NK-92 (cell line): ENCODE results near the gene GJD3.

Source experiments
- DNase-seq: peaks from one replicate; lab custom pipeline; 2025; ENCODE audit not compliant: unreplicated experiment; lab: John Stamatoyannopoulos, UW

Gene GJD3

DNA sequence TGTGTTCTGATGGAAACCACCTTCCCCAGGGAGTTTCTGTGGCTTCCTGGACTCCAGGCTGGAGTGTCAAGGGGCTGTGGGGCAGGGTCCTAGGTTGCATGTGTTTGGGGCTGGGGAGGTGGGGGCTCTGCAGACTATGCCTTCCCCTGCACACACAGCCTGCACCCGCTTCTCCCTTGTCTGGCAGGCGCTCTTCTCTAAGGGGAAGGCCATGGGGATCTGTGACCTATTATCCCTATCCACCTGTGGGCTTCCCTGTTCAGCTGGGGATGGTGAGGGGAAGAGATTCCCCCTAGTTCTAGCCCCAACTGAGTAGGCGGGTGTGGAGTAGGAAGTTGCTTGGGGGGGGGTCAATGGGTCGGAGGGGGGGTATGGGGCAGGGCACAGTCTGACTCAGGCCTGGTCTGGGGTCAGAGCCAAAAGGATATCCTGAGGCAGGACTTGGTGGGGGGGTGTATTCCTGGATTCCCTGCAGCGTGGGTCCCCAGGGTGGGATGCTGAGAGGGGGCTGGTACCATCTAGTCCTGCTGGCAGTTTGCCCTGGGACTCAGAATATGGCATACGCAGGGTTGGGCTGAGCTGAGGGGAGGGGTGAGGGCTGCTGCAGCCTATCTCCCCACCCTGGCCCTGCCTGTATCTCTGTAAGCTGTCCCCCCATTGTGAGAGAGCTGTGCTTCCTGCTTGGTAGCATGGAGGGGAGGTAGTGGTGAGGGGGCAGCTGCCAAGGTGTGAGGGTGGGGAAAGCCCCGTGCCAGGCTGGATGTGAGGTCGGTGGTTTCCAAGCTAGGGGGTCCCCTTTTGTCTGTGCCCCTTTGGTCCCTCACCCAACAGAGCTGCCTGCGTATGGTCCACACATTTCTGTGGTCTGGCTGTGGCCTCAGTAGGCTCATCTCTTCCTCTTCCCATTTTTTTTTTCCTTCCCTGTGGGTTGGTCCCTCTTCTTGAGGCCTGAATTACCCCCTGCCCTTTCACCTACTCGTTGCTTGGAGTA lies 40.9 kb downstream of the GJD3 start:
- no peak for DNase-seq

DNA sequence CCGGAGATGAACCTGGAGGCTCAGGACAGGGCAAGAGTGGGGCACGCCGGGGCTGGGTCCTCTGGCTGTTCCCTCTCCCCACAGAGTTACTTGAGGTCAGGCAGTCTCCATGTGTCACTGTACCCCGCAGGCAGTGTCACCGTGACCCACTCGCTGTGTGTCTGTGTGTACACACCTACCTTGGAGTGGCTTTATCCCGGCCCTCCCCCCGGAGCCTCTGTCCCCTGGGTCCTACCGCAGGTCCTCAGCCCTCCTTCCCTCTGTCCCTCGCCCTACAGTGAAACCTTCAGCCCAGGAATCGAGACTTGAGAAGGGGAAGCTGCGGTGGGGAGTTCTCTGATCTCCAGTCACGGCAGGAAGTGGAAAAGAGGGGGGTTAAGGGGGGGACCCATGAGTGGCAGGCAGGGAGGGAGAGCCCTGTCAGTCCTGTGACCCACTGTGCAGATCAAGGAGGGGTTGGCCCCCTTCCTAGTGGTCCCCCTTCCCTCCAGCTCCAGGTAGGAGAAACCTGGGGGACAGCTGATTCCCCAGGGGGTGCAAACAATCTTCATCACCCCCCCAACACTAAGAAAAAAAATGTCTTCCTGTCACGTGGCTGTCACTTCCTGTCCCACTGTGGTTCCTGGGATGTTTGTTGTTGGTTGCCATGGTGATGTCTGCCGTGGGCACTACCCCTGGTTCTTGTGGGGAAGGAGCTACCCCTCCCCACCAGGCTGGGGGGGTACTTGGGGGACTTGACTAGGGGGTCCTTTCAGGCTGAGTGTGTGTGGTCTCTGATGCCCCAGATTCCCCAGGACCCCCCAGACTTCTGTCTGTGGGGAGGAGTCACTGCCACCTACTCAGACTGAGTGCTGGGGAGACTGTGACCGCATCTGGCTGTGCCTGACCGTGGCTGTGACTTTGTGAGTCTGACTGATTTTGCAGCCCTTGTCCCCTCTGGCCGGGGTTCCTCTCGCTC lies 41.9 kb downstream of the GJD3 start:
- peak; percentile 81 for DNase-seq

DNA sequence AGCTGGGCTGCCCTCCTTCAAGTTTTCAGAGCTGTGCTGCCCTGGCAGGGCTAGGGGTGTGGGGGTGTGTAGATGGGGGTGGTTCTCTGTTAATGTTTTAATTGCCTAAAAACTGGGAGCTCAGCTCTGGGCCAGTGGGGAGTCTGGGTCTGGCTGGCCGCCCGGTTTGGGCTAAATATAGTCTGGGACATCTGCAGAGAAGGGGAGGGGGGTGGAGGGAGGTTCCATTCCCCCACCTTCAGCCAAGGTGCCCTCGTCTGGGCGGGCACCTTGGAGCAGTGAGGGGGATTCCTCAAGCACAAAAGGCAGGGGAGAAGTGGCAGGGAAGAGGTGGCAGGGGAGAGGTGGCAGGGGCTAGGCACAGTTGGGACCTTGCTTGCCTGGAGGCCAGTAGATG lies 42.6 kb downstream of the GJD3 start:
- no peak for DNase-seq

DNA sequence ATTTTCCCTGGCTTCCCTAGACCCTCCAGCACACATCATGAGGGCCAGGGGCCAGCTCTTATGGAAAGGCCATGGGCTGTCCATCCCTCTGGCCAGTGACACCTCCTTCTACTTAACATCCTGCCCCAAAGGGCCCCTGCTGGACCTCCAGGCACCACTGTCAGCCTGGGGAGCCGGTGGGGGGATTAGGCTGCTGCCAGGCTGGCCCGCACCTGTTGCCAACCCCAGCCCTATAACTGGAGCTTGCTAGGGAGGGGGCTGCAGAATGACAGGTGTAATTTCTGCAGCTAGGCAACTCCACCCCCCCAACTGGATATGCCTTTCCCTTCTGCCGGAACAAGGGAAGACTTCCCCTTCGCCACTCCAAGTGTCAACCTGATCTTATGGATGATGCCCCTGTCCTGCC lies 43.0 kb downstream of the GJD3 start:
- no peak for DNase-seq

DNA sequence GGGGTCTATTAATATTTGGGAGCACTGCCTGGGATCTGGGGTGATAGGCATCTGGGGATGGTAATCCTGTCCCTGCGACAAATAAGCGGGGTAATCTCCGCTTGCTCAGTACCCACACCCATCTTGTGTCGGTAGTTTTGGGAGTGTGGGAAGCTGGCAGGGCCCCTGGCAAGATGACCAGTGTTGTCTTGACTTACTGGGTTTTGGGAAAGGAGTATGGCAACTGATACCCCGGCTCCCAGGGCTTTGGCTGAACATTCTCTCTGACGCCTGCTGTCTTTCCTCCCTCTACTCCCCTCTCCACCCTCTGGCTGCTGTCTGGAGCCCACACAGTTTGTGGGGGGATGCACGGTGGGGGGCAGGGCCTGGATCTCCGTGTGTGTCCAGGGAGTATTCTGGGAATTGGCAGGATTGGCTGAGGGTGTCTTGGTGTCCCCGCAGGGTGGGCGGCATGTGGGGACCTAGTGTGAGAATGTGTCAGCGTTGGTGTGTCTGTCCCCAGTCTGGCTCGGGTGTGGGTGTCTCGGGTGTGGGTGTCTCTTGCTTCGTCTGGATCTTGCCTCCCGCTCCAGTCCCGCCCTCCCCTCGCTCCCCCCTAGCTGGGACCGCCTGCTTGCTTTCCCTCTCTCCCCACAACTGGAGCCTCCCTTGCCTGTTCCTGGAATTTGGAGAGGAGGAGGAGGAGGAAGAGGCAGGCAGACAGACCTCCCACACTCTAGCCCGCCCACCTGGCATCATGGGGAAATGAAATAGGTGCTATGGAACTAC lies 43.6 kb downstream of the GJD3 start:
- no peak for DNase-seq

DNA sequence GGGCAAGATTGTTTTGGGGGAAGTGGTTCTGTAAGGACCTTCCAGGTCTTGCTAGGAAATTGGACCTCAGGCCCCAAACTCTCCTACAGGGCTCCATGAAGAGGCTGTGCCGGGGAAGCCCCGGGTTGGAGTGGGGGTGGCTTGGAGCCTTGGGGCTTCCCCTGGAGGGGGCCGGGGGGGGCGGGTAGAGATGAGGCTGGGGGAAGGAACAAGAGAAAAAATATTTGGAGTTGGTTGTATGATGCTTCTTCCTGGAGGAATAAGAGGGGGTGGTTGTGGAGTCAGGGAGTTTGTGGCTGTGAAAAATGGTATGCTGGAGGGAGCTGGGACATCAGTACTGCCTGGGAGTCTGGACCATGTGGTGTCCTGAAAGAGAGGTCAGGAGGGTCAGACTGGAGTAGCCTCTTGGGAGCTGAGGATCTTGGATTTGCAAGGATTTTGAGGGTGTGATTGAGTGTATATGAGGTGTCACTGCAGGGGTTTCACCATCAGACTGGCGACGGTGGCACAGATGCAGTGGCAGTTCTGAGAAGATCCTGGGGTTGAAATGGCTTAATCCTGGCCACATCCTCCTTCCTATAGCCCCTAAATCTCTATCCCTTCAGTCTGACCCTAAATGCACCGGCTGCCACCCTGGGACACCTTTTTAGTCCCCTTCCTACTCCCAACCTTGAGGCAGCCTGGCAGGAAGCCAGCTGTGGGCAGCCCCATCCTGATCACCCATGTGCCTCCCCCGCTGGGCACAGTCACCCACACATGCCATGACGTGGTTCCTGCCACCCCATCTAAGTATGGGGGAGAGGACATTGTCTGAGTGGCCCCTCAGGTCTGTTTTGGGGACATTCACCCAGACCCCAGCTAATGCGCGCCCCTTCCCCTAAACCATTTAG lies 44.6 kb downstream of the GJD3 start:
- no peak for DNase-seq

DNA sequence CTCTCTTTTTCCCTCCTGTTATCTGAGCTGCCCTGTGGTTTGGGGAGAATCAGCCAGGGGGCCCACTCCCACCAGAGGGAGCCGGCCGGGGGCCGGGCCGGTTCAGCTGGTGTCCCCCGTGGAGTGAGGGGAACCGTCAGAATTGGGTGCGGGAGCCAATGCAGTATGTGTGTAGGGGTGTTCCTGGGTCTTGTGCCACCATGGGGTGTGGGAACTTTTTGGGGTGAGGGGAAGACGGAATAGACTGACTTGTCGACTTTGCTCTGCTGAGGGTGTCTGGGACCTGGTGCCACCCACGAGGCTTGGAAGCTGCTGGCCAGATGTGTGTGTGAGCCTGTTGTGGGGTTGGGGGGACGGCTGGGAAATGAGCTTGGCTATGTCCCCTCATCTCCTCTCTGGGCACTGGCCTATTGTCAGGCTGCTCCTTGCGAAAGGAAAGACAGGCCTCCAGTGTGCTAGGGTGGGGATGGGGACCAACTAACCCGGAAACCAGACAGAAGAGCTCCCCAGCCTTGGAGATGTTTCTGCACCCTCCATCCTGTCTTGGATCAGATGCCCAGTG lies 45.6 kb downstream of the GJD3 start:
- no peak for DNase-seq

DNA sequence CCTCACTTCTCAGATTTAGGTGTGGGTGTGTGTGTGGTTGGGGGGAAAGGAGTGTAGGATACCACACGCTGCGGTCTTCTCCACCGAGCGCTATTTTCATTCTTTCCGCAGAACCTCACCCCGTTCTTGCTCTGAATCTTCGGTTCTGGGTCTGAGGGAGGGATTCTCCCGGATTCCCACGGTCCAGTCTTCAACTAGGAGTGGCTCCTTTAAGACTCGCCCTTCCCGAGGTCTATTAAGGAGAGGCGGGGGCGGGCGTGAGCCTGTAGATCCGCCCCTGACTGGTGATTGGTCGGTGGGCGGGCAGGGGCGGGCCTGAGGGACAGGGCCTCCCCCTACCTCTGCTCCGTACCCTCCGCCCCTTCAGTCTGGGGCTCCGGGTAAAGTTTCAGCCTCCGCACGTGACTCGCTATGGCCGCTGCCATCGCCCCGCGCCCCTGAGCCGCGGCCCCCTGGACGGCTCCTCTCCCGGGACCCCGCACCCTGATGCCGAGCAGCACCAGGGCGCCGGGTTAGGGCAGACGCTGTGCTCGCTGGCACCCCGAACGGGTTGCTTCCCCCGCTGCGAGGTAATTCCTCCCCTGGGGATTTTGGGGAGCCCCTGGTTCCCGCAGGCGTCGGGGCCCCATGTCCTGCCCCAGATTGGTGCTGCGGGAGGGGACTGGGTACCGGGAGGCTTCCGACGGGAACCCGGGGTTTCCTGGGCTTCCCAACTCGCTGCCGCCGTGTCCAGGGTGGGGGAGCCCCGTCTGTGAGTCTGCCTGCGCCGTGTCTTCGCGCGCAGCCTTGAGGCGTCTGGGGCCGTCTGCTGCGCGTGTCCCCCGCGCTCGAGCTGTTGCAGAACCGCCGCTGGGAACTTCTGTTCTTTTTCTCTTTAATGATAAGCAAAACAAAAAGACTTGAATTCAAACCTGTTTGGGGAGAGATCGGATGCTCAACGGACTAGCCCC lies 46.4 kb downstream of the GJD3 start:
- DNase-seq: no peak

DNA sequence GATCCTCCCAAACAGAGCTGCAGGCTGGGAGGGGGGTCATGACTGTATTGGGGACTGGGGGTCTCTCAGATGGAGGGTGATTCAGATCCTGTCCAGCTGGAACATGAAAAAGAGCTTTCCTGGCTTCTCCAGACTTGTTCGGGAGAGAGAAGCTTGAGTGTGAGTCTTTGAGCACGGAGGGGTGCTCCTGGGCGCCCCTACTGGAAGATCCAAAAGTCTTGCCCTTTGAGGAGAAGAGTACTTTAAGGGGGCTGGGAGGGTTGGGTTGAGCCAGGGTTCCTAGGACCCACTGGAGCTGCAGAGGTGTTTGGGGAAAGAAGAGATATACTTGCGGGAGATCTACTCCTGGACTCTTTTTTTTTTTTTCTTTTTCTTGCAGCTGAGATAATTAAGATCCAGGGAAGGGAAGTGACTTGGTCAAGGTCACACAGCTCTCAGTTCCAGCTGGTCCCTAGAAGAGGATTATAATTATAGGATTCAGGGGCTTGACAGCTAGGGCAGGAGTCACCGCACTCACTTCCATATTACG lies 47.1 kb downstream of the GJD3 start:
- no peak for DNase-seq

DNA sequence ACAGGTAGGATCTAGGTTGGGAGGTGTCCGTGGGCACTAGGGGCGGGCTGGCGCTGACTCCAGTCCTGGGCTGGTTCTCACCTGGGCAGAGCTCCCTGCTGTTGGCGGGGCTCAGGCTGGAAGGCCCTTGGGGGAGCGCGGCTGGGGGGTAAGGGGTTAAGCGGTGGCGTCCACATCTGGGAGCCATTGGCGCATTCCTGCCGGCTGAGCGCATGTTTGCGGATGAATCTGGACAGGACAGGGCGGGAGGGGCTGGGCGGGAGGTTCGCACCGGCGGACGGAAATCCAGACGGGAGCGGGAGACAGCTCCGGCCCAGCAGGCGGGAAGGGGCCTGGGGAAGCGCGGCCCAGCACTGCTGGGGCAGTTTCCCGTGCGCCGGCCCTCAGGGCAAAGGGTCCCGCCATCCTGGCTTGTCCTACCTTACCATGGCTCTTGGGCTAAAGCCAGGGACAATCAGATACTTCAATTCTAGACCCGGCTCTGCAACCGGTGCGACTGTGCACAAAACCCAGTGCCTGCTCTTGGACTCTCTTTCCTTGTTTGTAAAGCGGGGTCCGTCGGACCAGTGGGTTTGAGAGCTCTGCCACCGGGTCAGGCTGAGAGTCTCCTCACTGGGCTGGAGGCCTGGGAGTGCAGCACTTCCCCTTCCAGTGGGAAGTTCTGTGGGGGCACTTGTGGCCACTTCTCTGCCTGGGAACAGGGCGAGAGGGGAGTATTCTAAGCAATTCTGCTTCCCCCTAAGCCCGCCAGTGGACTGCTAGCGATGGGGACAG lies 47.8 kb downstream of the GJD3 start:
- DNase-seq: no peak

DNA sequence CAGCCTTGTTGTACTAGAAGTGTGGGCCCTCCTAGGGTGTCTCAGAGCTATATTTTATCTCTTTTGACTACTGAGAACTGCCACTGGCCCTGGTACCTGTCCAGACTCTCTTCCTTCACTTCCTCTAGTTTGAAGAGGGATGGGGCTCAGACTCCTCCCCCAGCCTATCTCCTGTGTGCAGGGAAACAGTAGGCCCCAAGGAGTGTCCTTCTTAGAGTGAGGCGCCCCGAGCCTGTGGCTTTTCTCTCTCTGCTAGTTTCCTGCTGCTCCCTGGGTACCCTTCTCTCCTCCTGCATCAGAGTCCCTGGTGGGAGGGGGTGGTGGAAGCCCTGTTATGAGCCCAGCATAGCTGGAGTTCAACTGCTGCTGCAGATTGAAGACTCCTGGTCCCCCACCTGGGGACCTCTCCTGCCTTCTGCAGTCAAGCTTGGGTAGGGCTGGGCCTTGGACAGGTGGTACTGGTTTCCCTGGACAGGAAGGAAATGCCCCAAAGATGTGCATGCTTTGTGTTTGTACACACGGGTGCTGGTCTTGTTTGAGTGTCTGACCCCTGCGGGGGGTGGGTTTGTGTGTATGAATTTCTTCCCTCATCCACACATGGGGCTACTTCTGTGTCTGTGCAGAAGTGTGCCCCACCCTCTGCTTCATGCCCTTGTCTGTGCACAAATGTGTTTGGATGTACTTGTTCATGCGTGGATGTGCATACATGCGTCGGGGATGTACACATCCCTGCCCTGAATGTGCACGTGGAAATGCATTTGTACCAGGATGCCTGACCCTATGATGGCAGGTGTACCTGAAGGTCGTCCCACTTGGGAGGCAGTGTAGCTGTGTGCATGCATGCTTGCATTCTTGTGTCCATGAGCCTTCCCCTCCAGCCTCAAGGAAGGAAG lies 48.6 kb downstream of the GJD3 start:
- no peak for DNase-seq

DNA sequence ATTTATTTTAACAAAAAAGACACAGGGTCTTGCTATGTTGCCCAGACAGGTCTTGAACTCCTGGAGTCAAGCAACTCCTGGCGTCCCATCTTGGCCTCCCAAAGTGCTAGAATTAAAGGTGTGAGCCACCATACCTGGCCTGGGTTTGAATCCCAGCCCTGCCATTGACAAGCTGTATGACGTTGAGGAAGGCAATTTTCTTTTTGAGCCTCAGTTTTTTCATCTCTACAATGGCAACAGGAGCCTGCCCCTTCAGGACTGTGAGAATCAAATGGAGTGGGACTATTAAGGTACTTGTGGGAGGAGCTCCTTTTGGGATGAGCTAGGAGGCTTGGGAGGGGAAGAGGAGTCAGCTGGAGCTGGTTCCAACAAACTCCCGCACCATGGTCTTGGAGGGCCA lies 49.3 kb downstream of the GJD3 start:
- DNase-seq: no peak

DNA sequence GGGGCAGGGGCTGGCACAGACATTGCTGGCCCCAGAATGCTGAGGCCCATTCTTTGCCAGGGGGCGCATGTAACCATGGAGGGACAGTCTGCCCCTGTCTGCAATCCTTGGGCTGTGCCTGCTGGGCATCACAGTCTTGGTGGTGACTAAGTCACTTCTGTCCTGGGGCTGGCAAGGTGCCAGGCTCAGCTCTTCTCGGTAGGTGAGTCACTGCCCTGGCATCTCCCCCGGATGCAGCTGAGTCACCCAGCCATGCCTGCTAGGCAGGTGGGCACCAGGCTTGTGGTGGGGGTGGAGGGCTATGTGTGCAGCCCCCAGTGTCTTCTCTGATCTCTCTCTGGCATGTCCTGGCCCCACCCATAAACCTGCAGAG lies 50.0 kb downstream of the GJD3 start:
- DNase-seq: no peak

DNA sequence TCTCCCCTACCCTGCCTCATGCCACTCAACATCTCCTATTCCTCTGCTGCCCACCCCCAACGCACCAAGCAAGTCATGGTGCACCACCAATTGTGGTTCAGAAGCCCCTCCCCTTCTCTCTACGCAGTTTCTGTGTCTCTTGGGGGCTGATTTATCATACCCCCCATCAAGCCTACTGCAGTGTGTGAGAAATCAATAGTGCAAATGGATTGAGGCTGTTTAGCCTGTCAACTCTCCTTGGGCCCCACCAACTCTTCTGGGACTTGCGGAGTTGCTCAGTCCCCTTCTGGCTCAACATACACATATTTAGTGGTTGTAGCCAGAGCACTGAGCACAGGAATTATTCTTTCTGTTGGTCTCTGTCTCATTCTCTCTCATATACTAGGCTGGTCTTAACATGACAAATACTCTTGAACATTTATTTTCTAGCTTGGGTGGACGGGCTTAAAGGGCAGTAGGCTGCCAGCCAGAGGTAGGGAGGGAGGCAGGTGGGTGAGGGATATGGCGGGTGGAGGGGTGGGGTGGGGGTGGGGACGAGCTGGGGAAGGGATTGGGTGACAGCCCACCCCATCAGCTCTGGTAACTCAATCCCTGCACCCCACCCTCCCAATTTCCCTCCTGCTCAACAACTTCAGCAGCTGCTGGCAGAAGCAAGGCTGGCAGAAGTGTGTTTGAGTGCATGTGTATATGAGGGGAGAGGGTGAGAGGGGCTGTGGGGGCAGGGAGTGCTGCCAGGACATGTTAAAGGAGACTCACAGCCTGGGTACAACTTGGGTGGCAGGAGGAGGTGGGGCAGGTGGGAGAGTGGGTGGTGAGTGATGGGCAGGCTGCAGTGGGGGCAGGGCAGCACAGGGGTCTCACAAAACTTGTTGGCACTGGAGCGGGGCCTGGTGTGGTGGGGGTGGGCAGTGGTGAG lies 50.6 kb downstream of the GJD3 start:
- DNase-seq: no peak
